PC-9 (cell line): Measurements from ENCODE around the gene CHN1. TPM values are rescaled to one million over a fixed set of nuclear protein-coding genes. Genes with fewer than 3 reads are reported as not detected.

Experiments used
- BruUV-seq: library from RNA; stranded (reverse); fragments of 400-500 nt; replicated peaks from 2 replicates; lab custom pipeline; 2021; lab: Mats Ljungman, UMichigan
- CTCF ChIA-PET: fragments of 300-600 bp; sonication (Branson Sonifier 250); formaldehyde crosslinking; loops from one replicate; lab custom pipeline; 2022; ENCODE audit warnings: antibody characterized with exemption; lab: Charles Lee
- POLR2A ChIA-PET: fragments of 300-600 bp; sonication (Branson Sonifier 250); formaldehyde crosslinking; loops from one replicate; lab custom pipeline; 2022; ENCODE audit warnings: antibody characterized with exemption; ENCODE audit not compliant: unreplicated experiment; lab: Charles Lee
- DNase-seq, 2 experiments: peaks; one replicate each; pipeline versions ENCODE4 v3.0.0 to v3.0.0-alpha.2; 2015 to 2022; ENCODE audit warnings: mixed read lengths in 1 of 2
- H2AFZ ChIP-seq: fragments of 200-600 bp; sonication (generic); 2 replicates; pipeline ENCODE4 v1.8.1; 2017; ENCODE audit warnings: antibody characterized with exemption
- H3F3A ChIP-seq: fragments of 200-600 bp; sonication (generic); 2 replicates; pipeline ENCODE4 v1.8.1; 2017; ENCODE audit warnings: antibody characterized with exemption, mild to moderate bottlenecking, low read depth; ENCODE audit not compliant: insufficient read depth
- H3K27ac ChIP-seq: fragments of 200-600 bp; sonication (generic); 2 replicates; pipeline ENCODE4 v1.6.1; 2016; ENCODE audit warnings: mixed run types
- H3K27me3 ChIP-seq: fragments of 200-600 bp; sonication (generic); 2 replicates; pipeline ENCODE4 v1.6.1; 2016; ENCODE audit warnings: low read depth, mixed run types; ENCODE audit not compliant: insufficient read depth
- H3K36me3 ChIP-seq: fragments of 200-600 bp; sonication (generic); 2 replicates; pipeline ENCODE4 v1.6.1; 2016; ENCODE audit warnings: low read depth, mixed run types
- H3K4me1 ChIP-seq: fragments of 200-600 bp; sonication (generic); replicated peaks from 2 replicates; pipeline ENCODE4 v1.6.1; 2016; ENCODE audit warnings: mixed run types; ENCODE audit not compliant: insufficient read depth
- H3K4me2 ChIP-seq: fragments of 200-600 bp; sonication (generic); 2 replicates; pipeline ENCODE4 v1.6.1; 2017; ENCODE audit warnings: mixed run types
- H3K4me3 ChIP-seq: fragments of 200-600 bp; sonication (generic); 2 replicates; pipeline ENCODE4 v1.6.1; 2016; ENCODE audit warnings: mixed run types
- H3K79me2 ChIP-seq: fragments of 200-600 bp; sonication (generic); 2 replicates; pipeline ENCODE4 v1.6.1; 2017; ENCODE audit warnings: low read depth, mixed run types
- H3K9me2 ChIP-seq: fragments of 200-600 bp; sonication (generic); 2 replicates; pipeline ENCODE4 v1.8.1; 2017; ENCODE audit warnings: mild to moderate bottlenecking; ENCODE audit not compliant: insufficient read depth
- H3K9me3 ChIP-seq: fragments of 200-600 bp; sonication (generic); 2 replicates; pipeline ENCODE4 v1.8.1; 2016; ENCODE audit warnings: low read depth; ENCODE audit not compliant: insufficient read depth
- H4K20me1 ChIP-seq: fragments of 200-600 bp; sonication (generic); 2 replicates; pipeline ENCODE4 v1.8.1; 2017; ENCODE audit not compliant: insufficient read depth
- CTCF ChIP-seq: fragments of 200-600 bp; sonication (generic); conservative IDR thresholded peaks from 2 replicates; pipeline ENCODE4 v1.6.1; 2017; ENCODE audit warnings: mixed run types, antibody characterized with exemption, mild to moderate bottlenecking, moderate library complexity
- EZH2 ChIP-seq: fragments of 200-600 bp; sonication (generic); IDR thresholded peaks from 2 replicates; pipeline ENCODE4 v1.8.0; 2017; ENCODE audit warnings: antibody characterized with exemption, low read depth
- intact Hi-C: fragments of 100-400 bp; cut with micrococcal nuclease; formaldehyde crosslinking; loops from one replicate; pipeline ENCODE4 v1.10.0; 2022; ENCODE audit not compliant: unreplicated experiment
- total RNA-seq: library from RNA; stranded (reverse); gene quantifications from 2 replicates; pipeline ENCODE4 v1.2.3, GENCODE V29; 2021

The CHN1 gene
- total RNA-seq, 1 experiment from 2014 or later = 14.0 TPM

GRCh38 chr2:175007510-175007909, 2.3 kb upstream of the CHN1 start:
- H3F3A ChIP-seq = peaks cover 11% of the 10 kb centered on the region; the same call in 1 of the 2 replicates
- no peaks in the 10 kb centered on the region for H3K79me2 ChIP-seq
- peaks cover 13% of the 10 kb centered on the region for H3K4me1 ChIP-seq
- peaks cover 46% of the 10 kb centered on the region for H3K27me3 ChIP-seq
- ChIA-PET POLR2A (interaction anchor here (0.6 to 0.7 kb wide), 2 partner anchors 25 to 251 kb away, joined by 4 to 7 read pairs; no protein-coding TSS in a partner anchor), CTCF (interaction anchor here (1.6 kb wide), 1 partner anchor 237 kb away, joined by 3 read pairs; no protein-coding TSS in a partner anchor)
- H3K36me3 ChIP-seq = no peaks in the 10 kb centered on the region
- intact Hi-C loops = no loop called here
- H3K9me2 ChIP-seq = no peaks in the 10 kb centered on the region
- H2AFZ ChIP-seq = no peak overlapping the region
- no peak for DNase-seq
- TF ChIP-seq CTCF (no peak), EZH2 (no peak)
- no peaks in the 10 kb centered on the region for H3K9me3 ChIP-seq
- no peak overlapping the region for H3K4me2 ChIP-seq
- H3K4me3 ChIP-seq = no peak overlapping the region
- no peaks in the 10 kb centered on the region for H4K20me1 ChIP-seq
- no TSS peak for BruUV-seq
- H3K27ac ChIP-seq = no peak overlapping the region

GRCh38 chr2:175006281-175006680, 1.1 kb upstream of the CHN1 start:
- POLR2A ChIA-PET = no interaction called here

GRCh38 chr2:175005733-175006264, 618 bp upstream of the CHN1 start:
- BruUV-seq = no TSS peak
- peaks cover 13% of the 10 kb centered on the region for H3K4me1 ChIP-seq
- H4K20me1 ChIP-seq = no peaks in the 10 kb centered on the region
- H3K36me3 ChIP-seq = no peaks in the 10 kb centered on the region
- ChIA-PET CTCF (interaction anchor here (0.6 to 1.0 kb wide), 4 partner anchors 163 to 1080 kb away, joined by 3 to 13 read pairs (median 4); no protein-coding TSS in a partner anchor), POLR2A (interaction anchor here (0.5 kb wide), 1 partner anchor 351 kb away, joined by 3 read pairs; no protein-coding TSS in a partner anchor)
- peaks cover 11% of the 10 kb centered on the region; the same call in 1 of the 2 replicates for H3F3A ChIP-seq
- H3K4me3 ChIP-seq = peak overlapping the region; percentile 77
- peaks cover 47% of the 10 kb centered on the region for H3K27me3 ChIP-seq
- TF ChIP-seq CTCF (no peak), EZH2 (no peak)
- no peaks in the 10 kb centered on the region for H3K9me2 ChIP-seq
- H2AFZ ChIP-seq = peak overlapping the region; percentile 87
- no peaks in the 10 kb centered on the region for H3K9me3 ChIP-seq
- no peak overlapping the region for H3K27ac ChIP-seq
- peak overlapping the region; percentile 82 for H3K4me2 ChIP-seq
- no peaks in the 10 kb centered on the region for H3K79me2 ChIP-seq
- intact Hi-C loops = no loop called here
- no peak for DNase-seq

More at GRCh38 chr2:175006281-175006680, 1.1 kb upstream of the CHN1 start:
- peaks cover 13% of the 10 kb centered on the region for H3K4me1 ChIP-seq
- H3K9me2 ChIP-seq = no peaks in the 10 kb centered on the region
- TF ChIP-seq CTCF (no peak), EZH2 (no peak)
- H3K9me3 ChIP-seq = no peaks in the 10 kb centered on the region
- no peaks in the 10 kb centered on the region for H3K36me3 ChIP-seq
- BruUV-seq = no TSS peak
- no peak for DNase-seq
- CTCF ChIA-PET = interaction anchor here (0.6 kb wide), 1 partner anchor 1080 kb away, joined by 3 read pairs; no protein-coding TSS in a partner anchor
- H3F3A ChIP-seq = peaks cover 11% of the 10 kb centered on the region; the same call in 1 of the 2 replicates
- H2AFZ ChIP-seq = no peak overlapping the region
- intact Hi-C loops = no loop called here
- H3K4me2 ChIP-seq = peak overlapping the region; percentile 82; the same call in 1 of the 2 replicates
- H3K4me3 ChIP-seq = no peak overlapping the region
- no peak overlapping the region for H3K27ac ChIP-seq
- H4K20me1 ChIP-seq = no peaks in the 10 kb centered on the region
- peaks cover 47% of the 10 kb centered on the region for H3K27me3 ChIP-seq
- H3K79me2 ChIP-seq = no peaks in the 10 kb centered on the region
